OCI-LY7 (cell line): Measurements from ENCODE around the gene LRRC40. TPM values are rescaled to one million over a fixed set of nuclear protein-coding genes. Genes with fewer than 3 reads are reported as not detected.

Experiments
- BruUV-seq: library from RNA; stranded (reverse); fragments of 400-500 nt; replicated peaks from 2 replicates; lab custom pipeline; 2021; lab: Mats Ljungman, UMichigan
- CTCF ChIA-PET: fragments of 300-600 bp; sonication (Branson Sonifier 250); formaldehyde crosslinking; loops from one replicate; lab custom pipeline; 2022; ENCODE audit warnings: antibody characterized with exemption; ENCODE audit not compliant: unreplicated experiment; lab: Charles Lee
- POLR2A ChIA-PET: fragments of 300-600 bp; sonication (Branson Sonifier 250); formaldehyde crosslinking; loops from one replicate; lab custom pipeline; 2022; ENCODE audit warnings: antibody characterized with exemption; lab: Charles Lee
- DNase-seq: peaks from one replicate; pipeline ENCODE4 v3.0.0-alpha.2; 2015; ENCODE audit warnings: low spot score
- H2AFZ ChIP-seq: fragments of 200-600 bp; sonication (generic), shearing (Covaris generic); 2 replicates; pipeline ENCODE4 v1.6.1; 2014; ENCODE audit warnings: mild to moderate bottlenecking, antibody characterized with exemption, low read length, moderate library complexity
- H3K27ac ChIP-seq: fragments of 200-600 bp; sonication (generic); 2 replicates; pipeline ENCODE4 v1.5.1; 2014; ENCODE audit warnings: mixed run types, low read depth, mild to moderate bottlenecking, moderate library complexity, low read length, inconsistent platforms; ENCODE audit not compliant: poor library complexity, severe bottlenecking
- H3K36me3 ChIP-seq: fragments of 200-600 bp; sonication (generic); 2 replicates; pipeline ENCODE4 v1.6.1; 2014; ENCODE audit warnings: mild to moderate bottlenecking, antibody characterized with exemption, low read length, moderate library complexity, mixed read lengths; ENCODE audit not compliant: insufficient read depth
- H3K4me1 ChIP-seq: fragments of 200-600 bp; sonication (generic); 2 replicates; pipeline ENCODE4 v1.5.1; 2014; ENCODE audit warnings: mild to moderate bottlenecking, low read length; ENCODE audit not compliant: insufficient read depth, poor library complexity, severe bottlenecking
- H3K4me2 ChIP-seq: fragments of 200-600 bp; sonication (generic); 2 replicates; pipeline ENCODE4 v1.6.1; 2014; ENCODE audit warnings: mild to moderate bottlenecking, low read length
- H3K4me3 ChIP-seq: fragments of 200-600 bp; sonication (generic); 2 replicates; pipeline ENCODE4 v1.5.1; 2014; ENCODE audit warnings: mild to moderate bottlenecking, low read depth, low read length; ENCODE audit not compliant: poor library complexity, severe bottlenecking
- H3K79me2 ChIP-seq: fragments of 200-600 bp; sonication (generic); 2 replicates; pipeline ENCODE4 v1.6.1; 2016; ENCODE audit warnings: low read depth, mild to moderate bottlenecking, low read length, moderate library complexity, mixed read lengths; ENCODE audit not compliant: insufficient read depth
- H3K9me2 ChIP-seq: fragments of 200-600 bp; sonication (generic); 2 replicates; pipeline ENCODE4 v1.6.1; 2016; ENCODE audit warnings: mild to moderate bottlenecking, low read length, mixed read lengths; ENCODE audit not compliant: insufficient read depth
- H3K9me3 ChIP-seq: fragments of 200-600 bp; sonication (generic); 2 replicates; pipeline ENCODE4 v1.6.1; 2014; ENCODE audit warnings: mild to moderate bottlenecking, mixed run types, low read length, mixed read lengths
- H4K20me1 ChIP-seq: fragments of 200-600 bp; sonication (generic); 2 replicates; pipeline ENCODE4 v1.6.1; 2014; ENCODE audit warnings: mild to moderate bottlenecking, antibody characterized with exemption, low read length, moderate library complexity, mixed read lengths; ENCODE audit not compliant: insufficient read depth
- CTCF ChIP-seq: fragments of 200-600 bp; sonication (generic); conservative IDR thresholded peaks from 2 replicates; pipeline ENCODE4 v1.5.1; 2014; ENCODE audit warnings: mild to moderate bottlenecking, antibody characterized with exemption, low read length, moderate library complexity, mixed read lengths
- EZH2phosphoT487 ChIP-seq: fragments of 200-600 bp; sonication (generic); IDR thresholded peaks from 2 replicates; pipeline ENCODE4 v1.6.1; 2018; ENCODE audit warnings: low read depth, borderline replicate concordance, mild to moderate bottlenecking, mixed run types, antibody characterized with exemption, low read length, moderate library complexity, mixed read lengths
- intact Hi-C: fragments of 100-400 bp; cut with micrococcal nuclease; formaldehyde crosslinking; loops from one replicate; pipeline ENCODE4 v1.10.0; 2022; ENCODE audit not compliant: unreplicated experiment
- total RNA-seq, 2 experiments: library from RNA; depleted of rRNA in 1 of 2; stranded (reverse); fragments of >200 nt in 1 of 2; shearing (Covaris generic) in 1 of 2; gene quantifications; 2 replicates each; pipeline ENCODE4 v1.2.3, GENCODE V29; 2014 to 2022

The LRRC40 gene
- total RNA-seq, 2 experiments from 2014 or later = 20.3 to 22.0 TPM

- no peak for DNase-seq
- Histone ChIP-seq H3K36me3 (peaks cover 29% of the 10 kb centered on the region), H3K4me1 (no peaks in the 10 kb centered on the region), H3K4me2 (no peak overlapping the region), H2AFZ (no peak overlapping the region), H4K20me1 (no peaks in the 10 kb centered on the region), H3K27ac (no peak overlapping the region), H3K79me2 (no peaks in the 10 kb centered on the region), H3K4me3 (no peak overlapping the region), H3K9me2 (no peaks in the 10 kb centered on the region), H3K9me3 (no peaks in the 10 kb centered on the region)
- intact Hi-C loops = no loop called here
- BruUV-seq = no TSS peak
- no peak for TF ChIP-seq EZH2phosphoT487
- no peak for TF ChIP-seq CTCF
- CTCF ChIA-PET = interaction anchor here (0.6 kb wide), 1 partner anchor 355 kb away, joined by 3 read pairs; no protein-coding TSS in a partner anchor
- POLR2A ChIA-PET = interaction anchor here (0.5 to 1.0 kb wide), 4 partner anchors 9 to 46 kb away, joined by 3 to 7 read pairs (median 4); no protein-coding TSS in a partner anchor
Observed at GRCh38 chr1:70169018-70169839, 36.1 kb downstream of the LRRC40 start.

- CTCF ChIA-PET = interaction anchor here (0.6 kb wide), 1 partner anchor 356 kb away, joined by 3 read pairs; no protein-coding TSS in a partner anchor
- no TSS peak for BruUV-seq
- TF ChIP-seq CTCF = no peak
- TF ChIP-seq EZH2phosphoT487 = no peak
- Histone ChIP-seq H2AFZ (no peak overlapping the region), H4K20me1 (no peaks in the 10 kb centered on the region), H3K79me2 (no peaks in the 10 kb centered on the region), H3K27ac (no peak overlapping the region), H3K9me2 (no peaks in the 10 kb centered on the region), H3K4me3 (no peak overlapping the region), H3K36me3 (peaks cover 24% of the 10 kb centered on the region), H3K9me3 (no peaks in the 10 kb centered on the region), H3K4me2 (no peak overlapping the region), H3K4me1 (no peaks in the 10 kb centered on the region)
- POLR2A ChIA-PET = interaction anchor here (0.5 to 1.0 kb wide), 2 partner anchors 8 to 42 kb away, joined by 3 to 4 read pairs; no protein-coding TSS in a partner anchor
- intact Hi-C loops = no loop called here
- DNase-seq = no peak
Observed at GRCh38 chr1:70168283-70168682, 37.1 kb downstream of the LRRC40 start.

GRCh38 chr1:70164350-70164749 lies 41.0 kb downstream of the LRRC40 start:
- Histone ChIP-seq H3K36me3 (peaks cover 21% of the 10 kb centered on the region), H3K9me3 (no peaks in the 10 kb centered on the region), H4K20me1 (no peaks in the 10 kb centered on the region), H3K4me3 (no peak overlapping the region), H3K79me2 (no peaks in the 10 kb centered on the region), H2AFZ (no peak overlapping the region), H3K4me1 (no peaks in the 10 kb centered on the region), H3K4me2 (no peak overlapping the region), H3K9me2 (no peaks in the 10 kb centered on the region), H3K27ac (no peak overlapping the region)
- no peak for DNase-seq
- CTCF ChIA-PET = no interaction called here
- BruUV-seq = no TSS peak
- POLR2A ChIA-PET = no interaction called here
- intact Hi-C loops = no loop called here
- no peak for TF ChIP-seq CTCF
- no peak for TF ChIP-seq EZH2phosphoT487
